Cortex of kidney (tissue), 1 donor: Measurements from ENCODE around the gene CRAMP1.
"Not testable (repeated sequence)": the region's sequence is repeated elsewhere in the genome, so short reads cannot be mapped to it uniquely, and the experiment has no call there.

ENCODE experiments used
- DNase-seq: peaks from one replicate; lab custom pipeline; 2025; lab: John Stamatoyannopoulos, UW

CRAMP1 gene

GRCh38 chr16:1612320-1613111 is at the start of gene CRAMP1:
TSS of gene CRAMP1 (plus strand) at chr16:1612360. CDS start at chr16:1614640, 2,280 bp downstream.
- no peak for DNase-seq

- DNase-seq: no peak
Measured at GRCh38 chr16:1563786-1564185, 48.4 kb upstream of the CRAMP1 start.

- no peak for DNase-seq
Measured at GRCh38 chr16:1564325-1564724, 47.8 kb upstream of the CRAMP1 start.

DNA sequence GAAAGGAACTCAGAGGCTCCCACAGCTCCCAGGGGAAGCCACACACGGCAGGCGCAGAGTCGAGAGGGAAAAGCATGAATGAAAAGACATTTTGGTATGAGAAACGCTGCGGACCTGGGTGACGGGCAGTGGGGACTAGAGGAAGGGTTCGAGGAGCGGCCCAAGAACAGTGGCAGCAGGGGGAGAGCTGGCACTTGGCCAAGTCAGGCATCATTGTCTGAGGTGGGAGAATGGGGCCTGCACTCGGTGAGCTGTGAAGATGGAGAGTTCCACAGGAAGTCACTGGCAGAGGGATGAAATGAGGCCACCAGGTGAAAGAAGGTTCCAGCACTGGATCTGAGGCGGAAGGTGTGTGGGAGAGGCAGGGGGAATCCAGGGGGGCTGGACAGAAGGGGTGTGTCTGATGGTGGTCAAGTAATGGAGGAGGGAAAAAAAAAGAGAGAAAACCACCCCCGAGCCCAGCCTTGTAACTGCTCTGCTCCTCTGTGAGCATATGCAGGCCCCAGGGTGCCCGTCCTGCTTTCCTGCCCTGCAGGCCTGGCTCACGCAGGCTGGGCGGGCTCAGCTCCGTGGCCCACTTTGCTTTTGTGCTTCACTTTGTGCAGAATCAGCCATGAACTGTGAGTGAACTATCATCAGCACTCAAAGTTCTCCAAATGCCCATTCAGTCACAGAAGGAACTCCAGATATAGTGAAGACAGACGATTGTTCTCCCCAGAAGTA is 46.9 kb upstream of the CRAMP1 start:
- DNase-seq: no peak

GRCh38 chr16:1567988-1568387 is 44.2 kb upstream of the CRAMP1 start:
- no peak for DNase-seq

GRCh38 chr16:1571012-1571671 is 41.0 kb upstream of the CRAMP1 start:
- no peak for DNase-seq

DNA sequence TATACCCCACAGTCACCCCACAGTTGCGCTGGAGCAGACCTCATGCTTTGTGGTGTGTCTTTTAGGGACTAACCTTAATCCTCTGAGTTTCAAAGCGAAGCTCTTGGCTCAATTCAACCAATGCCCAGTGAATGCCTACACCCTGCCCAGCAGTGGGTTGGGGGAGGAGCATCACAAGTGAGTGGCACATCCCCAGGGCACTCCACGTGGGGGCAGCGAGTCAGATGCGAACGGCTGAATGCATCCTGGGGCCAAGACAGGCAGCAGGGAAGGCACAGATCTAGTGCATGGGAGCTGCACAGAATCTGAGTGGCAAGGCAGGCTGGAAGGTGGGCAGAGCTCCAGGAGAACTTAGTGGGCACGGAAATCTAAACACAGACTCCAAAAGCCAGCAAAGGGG is 39.5 kb upstream of the CRAMP1 start:
- no peak for DNase-seq

DNA sequence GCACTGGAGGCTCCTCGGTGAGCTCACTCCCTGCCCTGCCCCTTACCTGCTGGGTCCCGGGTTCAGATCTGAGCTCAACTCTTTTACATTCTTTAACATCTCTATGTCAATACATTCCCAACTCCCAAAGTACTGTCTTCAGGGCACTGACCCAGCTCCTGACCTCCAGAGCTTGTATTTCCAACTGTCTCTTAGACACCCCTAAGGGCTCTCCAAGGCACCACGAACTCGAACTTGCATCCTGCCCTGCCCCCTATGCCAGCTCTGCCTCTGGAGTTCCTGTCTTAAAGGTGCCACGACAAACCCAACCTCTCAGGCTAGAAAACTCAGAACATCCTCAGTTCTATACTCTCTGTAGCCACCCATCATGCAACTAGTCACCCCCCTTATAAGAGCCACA is 38.9 kb upstream of the CRAMP1 start:
- no peak for DNase-seq

DNA sequence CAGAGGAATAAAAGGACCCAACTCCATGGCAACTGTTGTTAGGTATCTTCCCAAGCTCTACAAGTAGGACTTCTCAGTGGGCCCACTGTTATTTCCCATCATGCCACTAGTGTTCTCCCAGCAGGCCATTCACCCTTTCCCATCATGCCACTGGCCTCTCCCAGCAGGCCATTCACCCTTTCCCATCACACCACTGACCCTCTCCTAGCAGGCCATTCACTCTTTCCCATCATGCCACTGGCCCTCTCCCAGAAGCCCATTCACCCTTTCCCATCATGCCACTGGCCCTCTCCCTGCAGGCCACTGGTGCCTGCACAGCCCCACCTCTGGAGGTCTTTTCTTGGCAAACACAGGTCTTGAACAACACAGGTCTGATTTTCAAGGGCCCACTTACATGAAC is 36.6 kb upstream of the CRAMP1 start:
- DNase-seq: no peak

DNA sequence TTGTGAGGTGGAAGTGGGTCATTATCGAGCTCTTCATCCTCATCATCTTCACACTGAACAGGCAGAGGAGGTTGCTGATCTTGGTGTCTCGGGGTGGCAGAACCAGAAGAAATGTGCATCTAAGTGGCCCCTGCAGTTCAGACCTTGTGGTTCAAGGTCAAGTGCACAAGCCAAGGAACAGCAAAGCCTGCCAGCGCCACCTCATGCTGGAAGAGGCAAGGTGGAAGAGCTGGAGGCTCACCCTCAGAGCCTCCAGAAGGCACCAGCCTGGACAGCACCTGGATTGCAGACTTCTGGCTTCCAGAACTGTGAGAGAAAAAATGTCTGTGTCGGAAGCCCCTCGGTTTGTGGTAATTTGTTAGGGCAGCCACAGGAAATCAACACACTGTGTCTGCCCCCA is 32.9 kb upstream of the CRAMP1 start:
- DNase-seq: no peak

GRCh38 chr16:1580256-1580655 is 31.9 kb upstream of the CRAMP1 start:
- no peak for DNase-seq

- DNase-seq: no peak
Measured at GRCh38 chr16:1580956-1581355, 31.2 kb upstream of the CRAMP1 start.

DNA sequence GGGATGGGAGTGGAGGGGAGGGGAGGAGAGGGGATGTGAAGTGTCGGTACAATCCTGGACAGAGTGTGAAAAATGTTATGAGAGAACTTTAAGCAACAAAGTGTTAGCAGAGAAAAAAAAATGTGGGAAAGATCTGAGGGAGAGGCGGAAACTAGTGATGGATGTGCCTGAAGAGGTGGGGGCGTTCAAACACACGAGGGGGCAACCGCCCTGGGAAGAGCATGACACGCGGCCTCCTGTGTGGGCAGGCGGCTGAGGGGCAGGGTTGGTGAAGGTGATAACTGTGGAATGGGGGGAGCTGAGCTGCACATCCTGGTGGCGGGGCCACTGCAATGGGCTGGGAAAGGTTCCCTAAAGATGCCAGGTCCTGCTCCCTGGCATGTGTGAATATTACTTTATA is 30.4 kb upstream of the CRAMP1 start:
- DNase-seq: no peak

- DNase-seq: no peak
Measured at GRCh38 chr16:1583180-1583579, 29.0 kb upstream of the CRAMP1 start.

DNA sequence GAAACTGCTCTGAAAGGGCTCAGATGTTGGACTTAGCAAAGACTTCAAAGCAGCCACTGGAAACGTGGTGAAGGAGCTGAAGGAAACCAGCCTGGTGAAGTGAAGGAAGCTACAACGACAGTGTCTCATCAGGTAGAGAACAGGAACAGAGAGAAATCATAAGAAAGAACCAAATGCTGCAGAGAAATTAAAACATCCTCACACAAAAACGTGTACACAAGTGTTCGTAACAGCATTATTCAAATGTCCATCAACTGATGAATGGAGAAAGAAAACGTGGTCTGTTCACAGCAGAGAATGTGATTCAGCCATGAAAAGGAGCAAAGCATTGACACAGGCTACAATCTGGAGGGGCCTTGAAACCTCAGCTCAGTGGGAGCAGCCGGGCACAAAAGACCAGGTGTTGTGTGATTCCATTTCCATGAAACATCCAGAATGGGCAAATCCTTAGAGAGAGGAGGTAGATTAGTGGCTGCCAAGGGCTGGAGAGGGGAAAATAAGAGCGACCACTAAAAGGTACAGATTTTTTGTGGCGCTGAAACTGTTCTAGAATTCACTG is 27.2 kb upstream of the CRAMP1 start:
- no peak for DNase-seq

DNA sequence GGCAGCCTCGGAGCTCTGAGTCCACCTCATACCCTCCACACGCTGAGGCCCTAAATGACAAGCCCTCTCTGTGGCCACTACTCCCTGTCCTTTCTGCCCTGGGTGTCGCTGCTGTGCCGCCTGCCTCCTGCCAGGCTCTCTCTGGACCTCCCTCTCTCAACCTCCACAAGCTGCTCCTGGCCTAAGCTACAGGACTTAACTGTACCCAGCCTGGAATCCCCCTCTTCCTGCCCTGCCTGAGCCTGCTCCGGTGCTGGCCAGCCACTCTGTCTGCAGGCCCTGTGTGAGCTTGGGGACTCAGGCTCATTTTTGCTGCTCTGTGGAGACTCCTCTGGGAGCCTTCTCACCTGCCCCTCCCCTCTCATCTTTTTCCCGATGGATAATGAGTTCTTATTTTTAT is 21.8 kb upstream of the CRAMP1 start:
- DNase-seq: no peak

- no peak for DNase-seq
Measured at GRCh38 chr16:1590930-1591705, 21.0 kb upstream of the CRAMP1 start.

GRCh38 chr16:1592446-1592845 is 19.7 kb upstream of the CRAMP1 start:
- no peak for DNase-seq

GRCh38 chr16:1595511-1595910 is 16.6 kb upstream of the CRAMP1 start:
- DNase-seq: not testable (repeated sequence)

DNA sequence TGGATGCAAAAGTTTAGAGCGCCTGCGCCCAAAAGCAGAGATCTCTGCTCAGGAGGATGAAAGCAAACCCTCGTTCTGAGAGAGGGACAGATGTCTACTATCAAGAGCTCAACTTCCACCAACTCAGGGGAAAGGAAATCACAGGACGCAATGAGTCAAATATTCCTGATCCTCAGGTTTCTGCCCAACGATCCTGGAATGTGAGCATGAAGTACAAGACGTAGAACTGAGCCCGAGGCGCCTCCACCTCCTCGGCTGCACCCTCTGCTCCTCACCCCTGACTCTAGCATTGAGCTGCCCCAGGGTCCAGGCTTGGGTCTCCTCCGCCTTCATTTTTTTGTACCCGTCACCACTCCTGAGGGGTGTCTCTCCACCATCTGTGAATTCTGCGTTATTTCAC is 15.6 kb upstream of the CRAMP1 start:
- DNase-seq: no peak

- no peak for DNase-seq
Measured at GRCh38 chr16:1597154-1597553, 15.0 kb upstream of the CRAMP1 start.

DNA sequence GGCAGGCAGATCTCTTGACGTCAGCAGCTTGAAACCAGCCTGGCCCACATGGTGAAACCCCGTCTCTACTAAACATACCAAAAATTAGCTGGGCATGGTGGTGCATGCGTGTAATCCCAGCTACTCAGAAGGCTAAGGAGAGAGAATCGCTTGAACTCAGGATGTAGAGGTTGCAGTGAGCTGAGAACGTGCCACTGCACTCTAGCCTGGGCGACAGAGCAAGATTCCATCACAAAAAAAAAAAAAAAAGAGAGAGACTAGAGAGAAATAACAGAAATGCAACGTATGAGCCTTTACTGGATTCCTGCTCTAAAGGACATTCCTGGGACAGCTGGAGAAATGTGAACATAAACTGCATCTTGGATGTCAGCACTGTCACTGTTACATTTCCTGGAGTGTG is 11.1 kb upstream of the CRAMP1 start:
- DNase-seq: no peak
